Pancreas (tissue), 10 donors: Measurements from ENCODE around the gene ROR1. TPM values are rescaled to one million over a fixed set of nuclear protein-coding genes. Genes with fewer than 3 reads are reported as not detected.
"Not testable (repeated sequence)": the region's sequence is repeated elsewhere in the genome, so short reads cannot be mapped to it uniquely, and the experiment has no call there.

Experiments
- ATAC-seq, 4 donors: fragments of 200-7000 bp; cut with Tn5 transposase; one replicate each; pipeline versions ENCODE4 v1.8.0 to v1.9.1; 2020; ENCODE audit warnings: mild to moderate bottlenecking in 4 of 4, moderate library complexity in 4 of 4
- DNase-seq, 6 donors: peaks; one replicate each; pipeline ENCODE4 v3.0.0-alpha.2; 2020
- FAIRE-seq: peaks from 2 replicates; lab custom pipeline; 2012; peaks lifted over from hg19 to GRCh38; lab: Jason Lieb, UNC
- H3K27ac ChIP-seq, 4 donors: fragments of 200-600 bp; sonication (generic); 1 replicate in 3 of 4; 2 replicates in 1 of 4; pipeline versions ENCODE4 v1.5.0 to v1.8.0; 2020
- H3K27me3 ChIP-seq, 4 donors: fragments of 200-600 bp; one replicate each; pipeline ENCODE4 v1.8.0; 2021
- H3K36me3 ChIP-seq, 3 donors: fragments of 200-600 bp; sonication (generic) in 1 of 3; one replicate each; pipeline versions ENCODE4 v1.5.0 to v1.8.0; 2020 to 2021
- H3K4me1 ChIP-seq, 3 donors: fragments of 200-600 bp; one replicate each; pipeline ENCODE4 v1.8.0; 2021
- H3K4me3 ChIP-seq, 4 donors: fragments of 200-600 bp; sonication (generic) in 2 of 4; one replicate each; pipeline versions ENCODE4 v1.5.0 to v1.8.0; 2020 to 2021
- H3K9me3 ChIP-seq, 4 donors: fragments of 200-600 bp; one replicate each; pipeline ENCODE4 v1.8.0; 2021
- whole genome bisulfite sequencing, 2 donors: extraction: QIAGEN DNeasy Blood & Tissue Kit; methylation state at CpG; one replicate each; pipeline ENCODE4 v1.1.7; 2013; 5-methylcytosine and 5-hydroxymethylcytosine counted together
- intact Hi-C, 3 donors: fragments of 100-400 bp; cut with DNase I; formaldehyde crosslinking; loops; one replicate each; pipeline versions ENCODE4 v1.11.1 to v1.14.2; 2022
- polyA plus RNA-seq, 2 donors: library from polyadenylated mRNA; stranded (reverse); fragments of 200-250 nt; gene quantifications; one replicate each; pipeline ENCODE4 v1.2.3, GENCODE V29; 2013
- total RNA-seq, 6 donors: library from RNA; stranded (reverse); fragmentation: NEBNext Ultra II Directional in 4 of 6; extraction: Animal tissue kit (Norgen Biotek cat#: 25700) in 4 of 6; gene quantifications; one replicate each; pipeline versions ENCODE4 v1.2.1 to v1.2.4, GENCODE V29; 2021 to 2023
- TF ChIP-seq, protein P1 (sequence below), 4 donors: fragments of 200-600 bp; sonication (generic) in 3 of 4; IDR thresholded peaks; one replicate each; pipeline versions ENCODE4 v1.5.0 to v1.8.0; 2021; ENCODE audit warnings: antibody characterized with exemption in 4 of 4
- donor health status: healthy with polysubstance abuse.
- donor health status: DM: no; HTN: no; CAD: no; lungs with moderate emphysema.
- donor health status: DM: no; HTN: no; CAD: no.
- donor health status: control.
- donor health status: control.
- donor health status: Bipolar disorder and iron deficiency.
- donor health status: DM: yes; HTN: yes; CAD: no.
- donor health status: DM: no; HTN: no; CAD: no.
- donor health status: DM: no; HTN: no; CAD: no.
- donor health status: DM: yes; HTN: yes; CAD: no.

ROR1 gene
- total and polyA plus RNA-seq, 8 donors = 1.3 to 18.5 (median 7.3) TPM

GRCh38 chr1:64097859-64098258 lies 324.0 kb downstream of the ROR1 start:
- Histone ChIP-seq H3K4me3 (no peak overlapping the region), H3K36me3 (no peaks in the 10 kb centered on the region), H3K27me3 (no peaks in the 10 kb centered on the region), H3K4me1 (no peaks in the 10 kb centered on the region), H3K9me3 (no peaks in the 10 kb centered on the region), H3K27ac (no peak overlapping the region)
- no peak for DNase-seq
- WGBS, 2 donors = 55 to 57% methylated on average over 4 of the region's 4 CpGs
- TF ChIP-seq, protein P1, sequence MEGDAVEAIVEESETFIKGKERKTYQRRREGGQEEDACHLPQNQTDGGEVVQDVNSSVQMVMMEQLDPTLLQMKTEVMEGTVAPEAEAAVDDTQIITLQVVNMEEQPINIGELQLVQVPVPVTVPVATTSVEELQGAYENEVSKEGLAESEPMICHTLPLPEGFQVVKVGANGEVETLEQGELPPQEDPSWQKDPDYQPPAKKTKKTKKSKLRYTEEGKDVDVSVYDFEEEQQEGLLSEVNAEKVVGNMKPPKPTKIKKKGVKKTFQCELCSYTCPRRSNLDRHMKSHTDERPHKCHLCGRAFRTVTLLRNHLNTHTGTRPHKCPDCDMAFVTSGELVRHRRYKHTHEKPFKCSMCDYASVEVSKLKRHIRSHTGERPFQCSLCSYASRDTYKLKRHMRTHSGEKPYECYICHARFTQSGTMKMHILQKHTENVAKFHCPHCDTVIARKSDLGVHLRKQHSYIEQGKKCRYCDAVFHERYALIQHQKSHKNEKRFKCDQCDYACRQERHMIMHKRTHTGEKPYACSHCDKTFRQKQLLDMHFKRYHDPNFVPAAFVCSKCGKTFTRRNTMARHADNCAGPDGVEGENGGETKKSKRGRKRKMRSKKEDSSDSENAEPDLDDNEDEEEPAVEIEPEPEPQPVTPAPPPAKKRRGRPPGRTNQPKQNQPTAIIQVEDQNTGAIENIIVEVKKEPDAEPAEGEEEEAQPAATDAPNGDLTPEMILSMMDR (IDR thresholded peaks at IDR 0.05) = no peak
- no peak for FAIRE-seq
- intact Hi-C loops = no loop called here
- no peak for ATAC-seq

DNA sequence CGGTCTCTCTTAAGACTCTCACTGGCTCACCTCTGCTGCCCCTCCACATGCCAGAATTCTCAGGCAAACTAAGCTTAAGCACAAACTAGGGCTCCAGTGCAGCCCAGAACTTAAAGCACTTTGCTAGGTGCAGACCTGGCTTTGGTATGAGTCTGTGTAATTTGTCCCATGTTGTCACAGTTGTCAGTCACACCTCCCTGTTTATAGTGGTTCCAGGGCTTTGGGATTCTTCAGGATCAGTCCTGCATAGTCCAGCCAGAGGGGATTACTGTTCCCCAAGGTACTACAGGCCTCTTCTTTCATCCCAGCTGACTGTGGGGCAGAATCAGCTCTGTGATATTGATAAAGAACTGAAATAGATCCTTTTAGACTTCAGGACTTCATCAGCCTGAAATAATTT lies 324.6 kb downstream of the ROR1 start:
- WGBS, 2 donors = 94 to 95% methylated on average over 1 of the region's 1 CpG
- H3K4me1 ChIP-seq = no peaks in the 10 kb centered on the region
- no peaks in the 10 kb centered on the region for H3K36me3 ChIP-seq
- intact Hi-C loops = no loop called here
- DNase-seq (no peak), ATAC-seq (no peak), FAIRE-seq (no peak)
- H3K4me3 ChIP-seq = no peak overlapping the region
- TF ChIP-seq, protein P1 (IDR thresholded peaks at IDR 0.05) = no peak
- no peak overlapping the region for H3K27ac ChIP-seq
- no peaks in the 10 kb centered on the region for H3K9me3 ChIP-seq
- no peaks in the 10 kb centered on the region for H3K27me3 ChIP-seq

DNA sequence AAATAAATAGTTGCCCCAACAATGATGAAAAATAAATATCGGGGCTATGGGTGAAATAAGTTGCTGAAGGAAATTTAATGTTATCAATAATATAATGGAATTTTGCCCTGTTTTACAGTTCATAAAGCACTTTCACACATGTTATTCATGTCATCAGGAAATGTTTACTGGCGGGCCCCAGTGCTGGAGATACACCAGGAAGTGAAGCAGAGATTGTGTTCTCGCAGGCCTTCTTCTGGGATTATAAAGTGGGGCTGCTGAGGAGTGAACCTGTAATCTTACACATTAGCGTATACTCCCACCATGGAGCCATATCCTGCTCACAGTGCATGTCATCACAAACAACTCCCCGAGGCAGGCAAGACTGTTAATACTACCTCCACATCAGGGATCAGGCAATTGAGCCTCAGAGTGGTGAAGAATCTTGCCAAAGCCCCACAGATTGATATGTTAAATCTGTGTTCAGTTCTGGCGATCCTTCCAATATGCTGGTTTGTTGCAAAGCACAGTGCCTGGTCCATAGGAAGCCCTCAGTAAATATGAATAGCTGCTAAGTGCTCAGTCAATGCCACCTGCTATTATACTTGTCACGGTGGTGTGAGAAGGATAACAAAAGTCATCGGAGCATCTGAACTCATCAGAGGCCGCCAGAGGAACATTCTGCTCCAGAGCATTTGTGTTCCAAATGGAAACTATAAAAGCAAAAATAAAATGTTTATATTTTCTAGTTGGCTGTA lies 325.2 kb downstream of the ROR1 start:
- no peak for DNase-seq

GRCh38 chr1:64100791-64101190 lies 327.0 kb downstream of the ROR1 start:
- WGBS, 2 donors = 92 to 95% methylated on average over 4 of the region's 4 CpGs
- intact Hi-C loops = no loop called here
- Histone ChIP-seq H3K4me3 (no peak overlapping the region), H3K36me3 (no peaks in the 10 kb centered on the region), H3K27ac (no peak overlapping the region), H3K27me3 (no peaks in the 10 kb centered on the region), H3K9me3 (no peaks in the 10 kb centered on the region), H3K4me1 (no peaks in the 10 kb centered on the region)
- FAIRE-seq (no peak), DNase-seq (no peak), ATAC-seq (no peak)
- TF ChIP-seq, protein P1 (IDR thresholded peaks at IDR 0.05) = no peak

More for the DNA sequence above, 325.2 kb downstream of the ROR1 start:
- TF ChIP-seq, protein P1 (IDR thresholded peaks at IDR 0.05) = no peak
- no peaks in the 10 kb centered on the region for H3K4me1 ChIP-seq
- WGBS, 2 donors = 88 to 89% methylated on average over 9 of the region's 9 CpGs
- H3K9me3 ChIP-seq = no peaks in the 10 kb centered on the region
- no peaks in the 10 kb centered on the region for H3K27me3 ChIP-seq
- no peaks in the 10 kb centered on the region for H3K36me3 ChIP-seq
- FAIRE-seq = no peak
- H3K4me3 ChIP-seq = no peak overlapping the region
- no peak overlapping the region for H3K27ac ChIP-seq
- no peak for ATAC-seq
- intact Hi-C loops = no loop called here

- H3K4me3 ChIP-seq, H3K4me1 ChIP-seq, ATAC-seq, intact Hi-C loops, H3K27me3 ChIP-seq, H3K9me3 ChIP-seq, H3K36me3 ChIP-seq, DNase-seq, FAIRE-seq, H3K27ac ChIP-seq: not testable (repeated sequence)
- WGBS, 2 donors = 82 to 100% methylated on average over 1 of the region's 1 CpG
These were observed 330.8 kb downstream of the ROR1 start for GRCh38 chr1:64104585-64104984.
